HG02943 (cell line): Measurements from ENCODE around the gene KMT2E.

Source experiments
- ATAC-seq: cut with Tn5 transposase; IDR thresholded peaks from one replicate; pipeline ENCODE4 v1.9.1; 2021; ENCODE audit warnings: mild to moderate bottlenecking, low read depth, moderate library complexity; ENCODE audit not compliant: unreplicated experiment

Gene KMT2E

GRCh38 chr7:105118612-105119600, 104.9 kb downstream of the KMT2E start:
- ATAC-seq = no peak

GRCh38 chr7:105122619-105123018, 108.6 kb downstream of the KMT2E start:
- no peak for ATAC-seq

- no peak for ATAC-seq
Measured at GRCh38 chr7:105125745-105126144, 111.7 kb downstream of the KMT2E start.

GRCh38 chr7:105126436-105126975, 112.5 kb downstream of the KMT2E start:
- ATAC-seq = no peak

GRCh38 chr7:105127179-105127578, 113.2 kb downstream of the KMT2E start:
- no peak for ATAC-seq

GRCh38 chr7:105130048-105130447, 116.0 kb downstream of the KMT2E start:
- ATAC-seq = no peak

- ATAC-seq = no peak
Measured at GRCh38 chr7:105130580-105130979, 116.6 kb downstream of the KMT2E start.

- ATAC-seq = no peak
Measured at GRCh38 chr7:105131033-105131656, 117.1 kb downstream of the KMT2E start.

- ATAC-seq = no peak
Measured at GRCh38 chr7:105131890-105132289, 117.9 kb downstream of the KMT2E start.

- no peak for ATAC-seq
Measured at GRCh38 chr7:105132335-105132734, 118.3 kb downstream of the KMT2E start.

GRCh38 chr7:105132835-105133234, 118.8 kb downstream of the KMT2E start:
- ATAC-seq = no peak

- no peak for ATAC-seq
Measured at GRCh38 chr7:105133358-105133757, 119.4 kb downstream of the KMT2E start.

- no peak for ATAC-seq
Measured at GRCh38 chr7:105133986-105134655, 120.1 kb downstream of the KMT2E start.

- ATAC-seq = no peak
Measured at GRCh38 chr7:105136221-105136620, 122.2 kb downstream of the KMT2E start.

GRCh38 chr7:105137898-105138297, 123.9 kb downstream of the KMT2E start:
- ATAC-seq = no peak

GRCh38 chr7:105139381-105139780, 125.4 kb downstream of the KMT2E start:
- ATAC-seq = no peak

- no peak for ATAC-seq
Measured at GRCh38 chr7:105141068-105141467, 127.1 kb downstream of the KMT2E start.

GRCh38 chr7:105149827-105150226, 135.8 kb downstream of the KMT2E start:
- no peak for ATAC-seq

- ATAC-seq = no peak
Measured at GRCh38 chr7:105151152-105151551, 137.1 kb downstream of the KMT2E start.

GRCh38 chr7:105153531-105153930, 139.5 kb downstream of the KMT2E start:
- no peak for ATAC-seq

GRCh38 chr7:105154084-105154483, 140.1 kb downstream of the KMT2E start:
- ATAC-seq = no peak
